ENCODE data around the gene VPS26C. TPM values are rescaled to one million over a fixed set of nuclear protein-coding genes. Genes with fewer than 3 reads are reported as not detected.

The VPS26C gene
- total RNA-seq, 1 experiment from 2014 or later, result 40.5 TPM

GRCh38 chr21:37237764-37238163 is 29.4 kb downstream of the VPS26C start:
- BruUV-seq (replicated peaks), result no TSS peak
- no peak overlapping the region for H3K4me3 ChIP-seq (ENCODE audit: low read depth, low read length)
- H3K27me3 ChIP-seq (replicated peaks; ENCODE audit: control insufficient read depth, insufficient read depth, low read length), result no peaks in the 10 kb centered on the region
- no peaks in the 10 kb centered on the region for H3K36me3 ChIP-seq (ENCODE audit: control insufficient read depth, insufficient read depth, low read length)
- H3K4me1 ChIP-seq, result no peaks in the 10 kb centered on the region
- Mint-ChIP-seq H3K36me3 (ENCODE audit: insufficient read depth, unreplicated experiment) (peaks cover 29% of the 10 kb centered on the region), H3K4me3 (ENCODE audit: unreplicated experiment) (no peak overlapping the region), H3K4me1 (ENCODE audit: low read depth, unreplicated experiment) (no peaks in the 10 kb centered on the region), H3K27me3 (ENCODE audit: insufficient read depth, unreplicated experiment) (no peaks in the 10 kb centered on the region), H3K9me3 (ENCODE audit: unreplicated experiment) (no peaks in the 10 kb centered on the region), H3K27ac (ENCODE audit: unreplicated experiment) (no peak overlapping the region)
- DNase-seq, result no peak
- intact Hi-C loops (cut with micrococcal nuclease; ENCODE audit: unreplicated experiment), result no loop called here
- CTCF ChIA-PET, result no interaction called here
- POLR2A ChIA-PET, result no interaction called here
- no peaks in the 10 kb centered on the region for H3K9me3 ChIP-seq
- TF ChIP-seq CTCF (IDR thresholded peaks at IDR 0.05; ENCODE audit: insufficient read depth in 1 of 2, low read depth in 1 of 2, low read length in 1 of 2, severe bottlenecking in 1 of 2, unreplicated experiment in 1 of 2), result no peak

GRCh38 chr21:37237346-37237745 is 29.8 kb downstream of the VPS26C start:
- no peaks in the 10 kb centered on the region for H3K27me3 ChIP-seq (replicated peaks; ENCODE audit: control insufficient read depth, insufficient read depth, low read length)
- BruUV-seq (replicated peaks), result no TSS peak
- H3K27me3 Mint-ChIP-seq (ENCODE audit: insufficient read depth, unreplicated experiment), result no peaks in the 10 kb centered on the region
- no peaks in the 10 kb centered on the region for H3K4me1 Mint-ChIP-seq (ENCODE audit: low read depth, unreplicated experiment)
- H3K36me3 Mint-ChIP-seq (ENCODE audit: insufficient read depth, unreplicated experiment), result peaks cover 29% of the 10 kb centered on the region
- H3K4me3 Mint-ChIP-seq (ENCODE audit: unreplicated experiment), result no peak overlapping the region
- ChIA-PET POLR2A (no interaction called here), CTCF (no interaction called here)
- no peaks in the 10 kb centered on the region for H3K36me3 ChIP-seq (ENCODE audit: control insufficient read depth, insufficient read depth, low read length)
- H3K4me1 ChIP-seq, result no peaks in the 10 kb centered on the region
- no peak overlapping the region for H3K4me3 ChIP-seq (ENCODE audit: low read depth, low read length)
- H3K27ac Mint-ChIP-seq (ENCODE audit: unreplicated experiment), result no peak overlapping the region
- no peak for DNase-seq
- no peaks in the 10 kb centered on the region for H3K9me3 Mint-ChIP-seq (ENCODE audit: unreplicated experiment)
- no peak for TF ChIP-seq CTCF (IDR thresholded peaks at IDR 0.05; ENCODE audit: insufficient read depth in 1 of 2, low read depth in 1 of 2, low read length in 1 of 2, severe bottlenecking in 1 of 2, unreplicated experiment in 1 of 2)
- intact Hi-C loops (cut with micrococcal nuclease; ENCODE audit: unreplicated experiment), result no loop called here
- no peaks in the 10 kb centered on the region for H3K9me3 ChIP-seq

- Mint-ChIP-seq H3K4me3 (ENCODE audit: unreplicated experiment) (no peak overlapping the region), H3K27me3 (ENCODE audit: insufficient read depth, unreplicated experiment) (no peaks in the 10 kb centered on the region), H3K36me3 (ENCODE audit: insufficient read depth, unreplicated experiment) (peaks cover 33% of the 10 kb centered on the region), H3K9me3 (ENCODE audit: unreplicated experiment) (no peaks in the 10 kb centered on the region), H3K4me1 (ENCODE audit: low read depth, unreplicated experiment) (peaks cover 5% of the 10 kb centered on the region), H3K27ac (ENCODE audit: unreplicated experiment) (no peak overlapping the region)
- Histone ChIP-seq H3K36me3 (ENCODE audit: control insufficient read depth, insufficient read depth, low read length) (no peaks in the 10 kb centered on the region; the same call in 1 of the 2 replicates), H3K4me3 (ENCODE audit: low read depth, low read length) (no peak overlapping the region), H3K27me3 (replicated peaks; ENCODE audit: control insufficient read depth, insufficient read depth, low read length) (no peaks in the 10 kb centered on the region), H3K9me3 (no peaks in the 10 kb centered on the region), H3K4me1 (no peaks in the 10 kb centered on the region)
- CTCF ChIA-PET, result no interaction called here
- BruUV-seq (replicated peaks), result no TSS peak
- POLR2A ChIA-PET, result no interaction called here
- intact Hi-C loops (cut with micrococcal nuclease; ENCODE audit: unreplicated experiment), result no loop called here
- no peak for TF ChIP-seq CTCF (IDR thresholded peaks at IDR 0.05; ENCODE audit: insufficient read depth in 1 of 2, low read depth in 1 of 2, low read length in 1 of 2, severe bottlenecking in 1 of 2, unreplicated experiment in 1 of 2)
- no peak for DNase-seq
Measured at GRCh38 chr21:37233551-37234146, 33.5 kb downstream of the VPS26C start.

Data from Caco-2 (cell line).